H1 (cell line): ENCODE data around the gene RNU5D-1. TPM values are rescaled to one million over a fixed set of nuclear protein-coding genes. Genes with fewer than 3 reads are reported as not detected.

Experiments used
- NANOG ChIP-seq: IDR thresholded peaks from 2 replicates; pipeline ENCODE4 v1.6.1; 2011; ENCODE audit warnings: low read length, low read depth, mild to moderate bottlenecking, inconsistent platforms; ENCODE audit not compliant: insufficient read depth, poor library complexity, severe bottlenecking
- SIN3A ChIP-seq, 2 experiments: IDR thresholded peaks in 1 of 2; conservative IDR thresholded peaks in 1 of 2; 2 replicates each; pipeline ENCODE4 v1.6.1; 2011 to 2012; ENCODE audit warnings: low read length in 2 of 2, improper control_type of control experiment in 1 of 2, low read depth in 1 of 2, mild to moderate bottlenecking in 1 of 2
- TAF7 ChIP-seq: optimal IDR thresholded peaks from 2 replicates; pipeline ENCODE3; 2011; ENCODE audit warnings: low read depth, mild to moderate bottlenecking, inconsistent platforms, low read length, moderate library complexity, borderline replicate concordance
- polyA plus RNA-seq, 7 experiments: library from polyadenylated mRNA; depleted of rRNA in 3 of 7; stranded (reverse) in 5 of 7; unstranded in 2 of 7; fragments of >200 nt in 5 of 7; fragments of 200-250 nt in 2 of 7; gene quantifications; 1 replicate in 5 of 7; 2 replicates in 1 of 7; 4 replicates in 1 of 7; pipeline versions ENCODE4 v1.2.1 to v1.2.3, GENCODE V29; 2011 to 2013; ENCODE audit warnings: missing spikeins in 2 of 7, mixed read lengths in 2 of 7
- total RNA-seq: library from RNA; stranded (reverse); fragmentation: NEBNext Ultra II Directional; extraction: Animal tissue kit (Norgen Biotek cat#: 25700); gene quantifications from 2 replicates; pipeline ENCODE4 v1.2.1, GENCODE V29; 2021

The RNU5D-1 gene
- total and polyA plus RNA-seq, 2 of the 8 experiments (the other 6 are each of a cell fraction or from before 2014, with no cell fraction given), result under 0.01 TPM; not detected in 1

DNA sequence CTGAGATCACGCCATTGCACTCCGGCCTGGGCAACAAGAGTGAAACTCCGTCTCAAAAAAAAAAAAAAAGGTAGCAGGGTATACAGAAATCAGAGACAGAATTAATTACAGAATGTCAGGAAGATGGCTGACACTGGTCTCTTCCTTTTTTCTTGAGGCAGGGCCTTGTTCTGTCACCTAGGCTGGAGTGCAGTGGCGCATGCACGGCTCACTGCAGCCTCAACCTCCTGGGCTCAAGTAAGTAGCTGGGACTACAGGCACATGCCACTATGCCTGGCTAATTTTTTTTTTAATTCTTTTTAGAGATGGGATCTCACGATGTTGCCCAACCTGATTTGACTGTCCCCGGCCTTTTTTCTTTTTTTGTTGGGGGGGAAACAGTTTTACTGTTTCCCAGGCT is 16.4 kb downstream of the RNU5D-1 start (continued):
- TF ChIP-seq NANOG, result no peak
- no peak for TF ChIP-seq SIN3A (conservative IDR thresholded peaks at IDR 0.05 in 1 of 2, IDR thresholded peaks at IDR 0.05 in 1 of 2; ENCODE audit: low read depth in 1 of 2, low read length in 2 of 2)
- TF ChIP-seq TAF7, result no peak
- TF ChIP-seq, all 59 proteins: peak for 0
